AG09319 (cell line): ENCODE data around the gene FARP1.

Experiments
- DNase-seq: peaks from one replicate; pipeline ENCODE4 v3.0.0-alpha.2; 2010; ENCODE audit warnings: low read depth; ENCODE audit errors: extremely low read depth
- TF ChIP-seq, protein P1 (sequence below): IDR thresholded peaks from 2 replicates; pipeline ENCODE4 v1.5.1; 2011; ENCODE audit warnings: low read depth, mild to moderate bottlenecking, inconsistent platforms, low read length, moderate library complexity

Gene FARP1

GRCh38 chr13:98487016-98487415, 344.1 kb downstream of the FARP1 start:
- DNase-seq, result no peak
- TF ChIP-seq, protein P1, sequence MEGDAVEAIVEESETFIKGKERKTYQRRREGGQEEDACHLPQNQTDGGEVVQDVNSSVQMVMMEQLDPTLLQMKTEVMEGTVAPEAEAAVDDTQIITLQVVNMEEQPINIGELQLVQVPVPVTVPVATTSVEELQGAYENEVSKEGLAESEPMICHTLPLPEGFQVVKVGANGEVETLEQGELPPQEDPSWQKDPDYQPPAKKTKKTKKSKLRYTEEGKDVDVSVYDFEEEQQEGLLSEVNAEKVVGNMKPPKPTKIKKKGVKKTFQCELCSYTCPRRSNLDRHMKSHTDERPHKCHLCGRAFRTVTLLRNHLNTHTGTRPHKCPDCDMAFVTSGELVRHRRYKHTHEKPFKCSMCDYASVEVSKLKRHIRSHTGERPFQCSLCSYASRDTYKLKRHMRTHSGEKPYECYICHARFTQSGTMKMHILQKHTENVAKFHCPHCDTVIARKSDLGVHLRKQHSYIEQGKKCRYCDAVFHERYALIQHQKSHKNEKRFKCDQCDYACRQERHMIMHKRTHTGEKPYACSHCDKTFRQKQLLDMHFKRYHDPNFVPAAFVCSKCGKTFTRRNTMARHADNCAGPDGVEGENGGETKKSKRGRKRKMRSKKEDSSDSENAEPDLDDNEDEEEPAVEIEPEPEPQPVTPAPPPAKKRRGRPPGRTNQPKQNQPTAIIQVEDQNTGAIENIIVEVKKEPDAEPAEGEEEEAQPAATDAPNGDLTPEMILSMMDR, result no peak

GRCh38 chr13:98487522-98487921, 344.6 kb downstream of the FARP1 start:
- DNase-seq, result no peak
- TF ChIP-seq, protein P1, result no peak

- DNase-seq, result no peak
- TF ChIP-seq, protein P1, result no peak
Observed at GRCh38 chr13:98488736-98489135, 345.8 kb downstream of the FARP1 start.

DNA sequence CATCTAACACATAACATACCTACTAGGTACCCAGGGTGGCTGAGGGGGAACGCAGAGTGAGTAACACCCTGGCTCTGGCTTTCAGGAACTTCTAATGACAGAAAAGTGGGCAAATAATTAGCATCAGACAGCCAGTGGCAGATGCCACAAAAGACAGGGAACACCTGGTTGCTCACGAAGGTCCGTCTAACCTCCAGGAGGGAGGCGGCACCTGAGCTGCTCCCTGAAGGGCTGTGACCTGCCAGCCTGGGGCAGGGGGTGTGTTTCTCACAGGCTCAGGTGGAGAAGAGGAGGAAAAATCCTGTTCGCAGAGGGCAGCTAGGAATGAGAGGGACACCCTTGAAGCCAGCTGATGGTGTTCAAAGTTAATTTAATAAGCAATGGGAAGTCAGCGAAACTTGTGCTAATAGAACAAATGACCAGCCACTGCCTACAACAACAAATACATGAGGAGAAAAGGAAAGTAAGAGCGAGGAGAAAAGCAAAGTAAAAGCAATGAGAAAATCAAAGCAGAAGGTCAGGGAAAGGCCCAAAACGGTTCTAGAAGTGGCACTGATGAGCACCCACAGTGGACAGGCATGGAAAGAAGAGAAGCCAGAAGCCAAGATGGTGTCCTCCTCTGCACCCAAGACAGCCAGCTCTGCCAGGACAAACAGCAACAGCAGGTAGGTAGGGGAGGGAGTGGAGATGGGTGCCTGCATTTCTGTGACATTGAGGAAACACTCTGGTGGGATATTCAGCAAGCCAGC, 346.7 kb downstream of the FARP1 start:
- TF ChIP-seq, protein P1, result no peak
- DNase-seq, result no peak

DNA sequence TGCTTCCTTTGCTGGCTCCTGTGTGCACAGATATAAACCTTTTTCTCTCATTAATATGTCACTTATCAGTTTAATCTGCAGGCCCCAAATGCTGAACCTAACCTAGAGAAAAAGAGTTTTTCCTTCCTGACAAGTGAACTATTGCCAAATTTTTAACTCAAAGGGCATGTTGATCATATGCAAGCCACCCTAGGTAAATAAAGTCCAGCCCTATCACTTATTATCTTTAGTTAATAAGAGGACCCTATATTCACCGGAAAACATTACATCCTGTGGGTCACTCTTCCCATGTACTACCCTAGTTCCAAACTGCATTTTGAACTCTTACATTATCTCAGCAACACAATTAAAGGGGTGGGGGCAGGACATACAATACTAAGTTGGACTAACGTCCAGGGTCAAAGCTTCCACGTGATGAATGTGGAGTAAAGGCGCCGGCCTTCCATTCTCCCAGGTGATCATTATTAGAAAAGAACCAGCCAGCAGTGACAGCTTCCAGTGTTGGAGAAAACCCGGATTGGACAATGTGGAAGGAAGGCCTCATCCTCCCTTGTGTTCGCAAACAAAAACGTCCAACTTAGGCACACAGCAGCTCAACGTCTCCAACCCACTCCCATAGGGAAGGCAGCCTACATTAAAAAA, 347.4 kb downstream of the FARP1 start:
- TF ChIP-seq, protein P1, result no peak
- DNase-seq, result no peak

GRCh38 chr13:98490866-98491265, 348.0 kb downstream of the FARP1 start:
- TF ChIP-seq, protein P1, result no peak

DNA sequence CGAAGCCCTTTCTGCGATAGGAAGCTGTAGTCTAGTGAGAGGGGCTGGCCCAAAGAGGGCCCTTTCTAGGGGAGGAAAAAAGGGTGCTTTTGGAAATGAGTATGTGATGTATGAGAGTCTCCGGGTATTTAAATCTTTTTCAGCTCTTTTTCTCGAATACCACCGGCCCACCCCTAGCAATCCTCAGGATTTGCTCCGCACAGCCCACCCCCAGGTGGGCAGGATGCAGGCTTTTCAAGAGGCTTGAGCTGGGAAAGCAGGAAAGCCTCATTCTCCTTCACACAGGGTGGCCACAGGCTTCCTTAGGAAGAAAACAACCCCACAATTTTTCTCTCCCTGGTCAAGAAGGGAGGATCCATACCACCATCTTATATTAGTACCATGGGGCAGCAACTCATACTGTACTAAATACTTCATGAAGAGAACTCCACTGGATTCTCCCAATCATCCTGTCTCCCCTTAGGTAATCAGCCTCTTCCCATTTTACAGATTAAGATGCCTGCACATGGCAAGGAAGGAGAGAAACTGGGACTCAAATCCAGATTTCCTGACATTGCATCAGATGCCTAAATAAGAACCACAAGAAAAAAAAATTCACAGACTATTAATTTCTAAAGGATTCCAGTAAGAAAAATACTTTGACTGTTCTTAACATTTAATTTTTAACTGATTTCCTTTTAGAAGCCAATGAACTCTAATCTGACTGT, 349.6 kb downstream of the FARP1 start:
- TF ChIP-seq, protein P1, result no peak
- no peak for DNase-seq

More at GRCh38 chr13:98490866-98491265, 348.0 kb downstream of the FARP1 start:
- no peak for DNase-seq
